GM12878 (cell line): Measurements from ENCODE around the gene ACSM6. TPM values are rescaled to one million over a fixed set of nuclear protein-coding genes. Genes with fewer than 3 reads are reported as not detected.

Experiments
- ATAC-seq: fragments of 200-7000 bp; cut with Tn5 transposase; 3 replicates; pipeline ENCODE4 v1.9.1; 2020; ENCODE audit warnings: mild to moderate bottlenecking, moderate library complexity
- BruUV-seq: library from RNA; stranded (reverse); fragments of 400-500 nt; replicated peaks from 2 replicates; lab custom pipeline; 2021; lab: Mats Ljungman, UMichigan
- CTCF ChIA-PET: fragments of 300-600 bp; sonication (Branson Sonifier 250); formaldehyde crosslinking; extraction: SDS; loops from one replicate; lab custom pipeline; 2021; ENCODE audit warnings: inconsistent platforms; lab: Yijun Ruan, JAX
- POLR2A ChIA-PET: fragments of 350-600 bp; formaldehyde crosslinking; extraction: SDS; loops from one replicate; lab custom pipeline; 2021; ENCODE audit warnings: inconsistent platforms; lab: Charles Lee
- RAD21 ChIA-PET: fragments of 300-600 bp; sonication (Branson Sonifier 250); formaldehyde crosslinking; loops from one replicate; lab custom pipeline; 2023; ENCODE audit warnings: antibody characterized with exemption; ENCODE audit not compliant: unreplicated experiment; lab: Charles Lee
- SMC1A ChIA-PET: fragments of 300-600 bp; sonication (Branson Sonifier 250); formaldehyde crosslinking; loops from one replicate; lab custom pipeline; 2023; ENCODE audit not compliant: unreplicated experiment, uncharacterized antibody; lab: Charles Lee
- DNase-seq: peaks from one replicate; pipeline ENCODE4 v3.0.0-alpha.2; 2011; ENCODE audit warnings: low read depth, low spot score
- FAIRE-seq: peaks from 3 replicates; lab custom pipeline; 2011; peaks lifted over from hg19 to GRCh38; lab: Jason Lieb, UNC
- H2AFZ ChIP-seq: 2 replicates; pipeline ENCODE4 v1.6.0; 2011; ENCODE audit warnings: low read depth, low read length, control low read depth; ENCODE audit not compliant: control insufficient read depth
- H3K27ac ChIP-seq: 2 replicates; pipeline ENCODE4 v1.5.1; 2011; ENCODE audit warnings: control low read depth; ENCODE audit not compliant: control insufficient read depth, insufficient read depth
- H3K27me3 ChIP-seq, 2 experiments: replicated peaks in 1 of 2; 2 replicates each; pipeline versions ENCODE4 v1.6.0 to v1.6.1; 2011; ENCODE audit warnings: low read length in 1 of 2; ENCODE audit not compliant: control insufficient read depth in 2 of 2, insufficient read depth in 2 of 2
- H3K36me3 ChIP-seq, 2 experiments: 2 replicates each; pipeline ENCODE4 v1.5.1; 2011; ENCODE audit warnings: low read length in 1 of 2; ENCODE audit not compliant: control insufficient read depth in 2 of 2, insufficient read depth in 2 of 2
- H3K4me1 ChIP-seq: 2 replicates; pipeline ENCODE4 v1.6.1; 2011; ENCODE audit warnings: mild to moderate bottlenecking, low read length, moderate library complexity, mixed read lengths; ENCODE audit not compliant: control insufficient read depth, insufficient read depth
- H3K4me2 ChIP-seq: 2 replicates; pipeline ENCODE4 v1.6.0; 2011; ENCODE audit warnings: control low read depth; ENCODE audit not compliant: control insufficient read depth, insufficient read depth
- H3K4me3 ChIP-seq: fragments of 200-600 bp; sonication (generic); 2 replicates; pipeline ENCODE4 v1.5.1; 2016
- H3K79me2 ChIP-seq: 2 replicates; pipeline ENCODE4 v1.6.0; 2011; ENCODE audit warnings: low read length; ENCODE audit not compliant: control insufficient read depth, insufficient read depth
- H3K9ac ChIP-seq: 2 replicates; pipeline ENCODE4 v1.8.0; 2011; ENCODE audit warnings: low read length, control low read depth, mixed read lengths; ENCODE audit not compliant: control insufficient read depth, insufficient read depth
- H3K9me3 ChIP-seq: replicated peaks from 3 replicates; pipeline ENCODE4 v1.5.1; 2011; ENCODE audit warnings: mild to moderate bottlenecking, low read length; ENCODE audit not compliant: control insufficient read depth, insufficient read depth
- H4K20me1 ChIP-seq: 2 replicates; pipeline ENCODE4 v1.6.0; 2011; ENCODE audit not compliant: control insufficient read depth, insufficient read depth
- FOXK2 ChIP-seq: fragments of 450-650 bp; IDR thresholded peaks from 2 replicates; pipeline ENCODE4 v1.6.1; 2017; ENCODE audit warnings: mild to moderate bottlenecking, moderate library complexity
- FOXM1 ChIP-seq: IDR thresholded peaks from 2 replicates; pipeline ENCODE4 v1.6.1; 2012; ENCODE audit warnings: low read depth, mild to moderate bottlenecking, inconsistent platforms, low read length, moderate library complexity
- HDAC2 ChIP-seq: fragments of 200-600 bp; sonication (generic); IDR thresholded peaks from 2 replicates; pipeline ENCODE4 v1.6.1; 2017
- MTA2 ChIP-seq: fragments of 450-650 bp; IDR thresholded peaks from 2 replicates; pipeline ENCODE4 v1.6.1; 2016; ENCODE audit warnings: low read depth, mild to moderate bottlenecking, moderate library complexity
- MTA3 ChIP-seq: IDR thresholded peaks from 2 replicates; pipeline ENCODE4 v1.6.1; 2012; ENCODE audit warnings: low read length, inconsistent platforms, borderline replicate concordance
- RELA ChIP-seq: fragments of 450-650 bp; IDR thresholded peaks from 2 replicates; pipeline ENCODE4 v1.8.0; 2014; ENCODE audit warnings: borderline replicate concordance; ENCODE audit not compliant: partially characterized antibody
- RFX5 ChIP-seq: IDR thresholded peaks from 2 replicates; pipeline ENCODE4 v1.6.1; 2011; ENCODE audit warnings: low read depth, low read length, improper control_type of control experiment
- TARDBP ChIP-seq: IDR thresholded peaks from 2 replicates; pipeline ENCODE4 v1.6.1; 2016; ENCODE audit warnings: borderline replicate concordance
- WGBS: methylation state at CpG from one replicate; pipeline ENCODE4 v1.1.6; 2016; ENCODE audit warnings: low lambda C conversion rate; ENCODE audit not compliant: insufficient replicate concordance, insufficient coverage; ENCODE audit errors: missing lambda C conversion rate; 5-methylcytosine and 5-hydroxymethylcytosine counted together
- in situ Hi-C: fragments of 300-500 bp; cut with MboI; formaldehyde crosslinking; loops from 9 replicates; pipeline ENCODE4 v1.14.3; 2018; ENCODE audit warnings: mixed read lengths
- intact Hi-C: fragments of 100-400 bp; cut with micrococcal nuclease; formaldehyde crosslinking; loops from one replicate; pipeline ENCODE4 v1.14.2; 2022; ENCODE audit not compliant: unreplicated experiment
- polyA plus RNA-seq, 11 experiments: library from polyadenylated mRNA; depleted of rRNA in 4 of 11; unstranded in 6 of 11; stranded (reverse) in 5 of 11; fragments of >200 nt; fragmentation: Nextera tagmentation in 4 of 11; fragmentation: Illumina TruSeq in 1 of 11; extraction: Ambion mirVana in 4 of 11; extraction: Trizol in 1 of 11; gene quantifications; 1 replicate in 1 of 11; 2 replicates in 10 of 11; pipeline versions ENCODE4 v1.2.1 to v1.2.3, GENCODE V29; 2011 to 2016; ENCODE audit warnings: inconsistent platforms in 2 of 11, missing spikeins in 2 of 11, low read depth in 1 of 11
- total RNA-seq, 4 experiments: library from RNA; depleted of rRNA in 3 of 4; stranded (reverse); fragments of >200 nt in 3 of 4; fragmentation: Illumina TruSeq in 1 of 4; extraction: Trizol in 1 of 4; gene quantifications; 2 replicates each; pipeline versions ENCODE4 v1.2.1 to v1.2.3, GENCODE V29; 2013 to 2021
- TF ChIP-seq, protein P1 (sequence below): fragments of 450-650 bp; formaldehyde crosslinking; IDR thresholded peaks from 2 replicates; pipeline ENCODE4 v1.4.0; 2022; ENCODE audit warnings: mild to moderate bottlenecking, moderate library complexity

Gene ACSM6
- total and polyA plus RNA-seq, 10 of the 15 experiments (the other 5 are each of a cell fraction or from before 2014, with no cell fraction given): 0.06 to 0.21 (median 0.20) TPM; not detected in 7

DNA sequence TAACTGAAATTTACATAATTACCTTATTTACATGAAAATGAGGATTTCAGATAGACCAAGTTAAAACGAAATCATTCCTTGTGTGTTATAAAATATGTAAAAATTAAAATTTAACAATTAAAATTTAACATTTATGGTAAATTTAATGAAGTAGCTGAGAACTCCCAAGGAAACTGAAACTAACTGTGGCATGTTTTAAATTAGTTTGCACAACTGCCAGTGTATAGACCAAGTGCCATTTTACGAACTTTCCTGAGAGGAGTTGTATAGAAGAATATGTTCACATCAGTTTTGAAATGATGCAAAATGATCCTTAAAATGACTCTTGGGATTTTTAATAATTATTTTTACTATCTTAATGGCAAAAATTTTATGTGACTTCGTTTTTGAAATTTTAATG, 73.2 kb downstream of the ACSM6 start:
- FAIRE-seq (no peak), ATAC-seq (no peak), DNase-seq (no peak)
- ChIA-PET SMC1A (interaction anchor here (1.0 to 3.6 kb wide), 4 partner anchors 12 to 95 kb away, joined by 3 to 12 read pairs (median 4); no protein-coding TSS in a partner anchor), RAD21 (no interaction called here), POLR2A (interaction anchor here (0.6 kb wide), 1 partner anchor 12 kb away, joined by 3 read pairs; no protein-coding TSS in a partner anchor), CTCF (interaction anchor here (1.1 to 2.2 kb wide), 5 partner anchors 9 to 107 kb away, joined by 3 to 5 read pairs (median 4); no protein-coding TSS in a partner anchor)
- H3K9ac ChIP-seq: no peak overlapping the region
- peaks cover 4% of the 10 kb centered on the region; the same call in 1 of the 2 replicates for H3K4me1 ChIP-seq
- intact Hi-C loops: no loop called here
- in situ Hi-C loops: no loop called here
- WGBS: 67% methylated on average over 3 of the region's 3 CpGs
- no peak overlapping the region for H3K4me3 ChIP-seq
- no peak overlapping the region for H3K4me2 ChIP-seq
- H4K20me1 ChIP-seq: no peaks in the 10 kb centered on the region; the same call in none of the 2 replicates
- H3K27ac ChIP-seq: no peak overlapping the region
- peaks cover 38 to 45% of the 10 kb centered on the region in 2 experiments for H3K36me3 ChIP-seq
- peaks cover 26% of the 10 kb centered on the region for H3K79me2 ChIP-seq
- no peaks in the 10 kb centered on the region for H3K9me3 ChIP-seq
- no TSS peak for BruUV-seq
- H2AFZ ChIP-seq: no peak overlapping the region
- no peak for TF ChIP-seq MTA3
- TF ChIP-seq RELA: no peak
- no peak for TF ChIP-seq HDAC2
- TF ChIP-seq TARDBP: no peak
- no peak for TF ChIP-seq MTA2
- TF ChIP-seq, protein P1, sequence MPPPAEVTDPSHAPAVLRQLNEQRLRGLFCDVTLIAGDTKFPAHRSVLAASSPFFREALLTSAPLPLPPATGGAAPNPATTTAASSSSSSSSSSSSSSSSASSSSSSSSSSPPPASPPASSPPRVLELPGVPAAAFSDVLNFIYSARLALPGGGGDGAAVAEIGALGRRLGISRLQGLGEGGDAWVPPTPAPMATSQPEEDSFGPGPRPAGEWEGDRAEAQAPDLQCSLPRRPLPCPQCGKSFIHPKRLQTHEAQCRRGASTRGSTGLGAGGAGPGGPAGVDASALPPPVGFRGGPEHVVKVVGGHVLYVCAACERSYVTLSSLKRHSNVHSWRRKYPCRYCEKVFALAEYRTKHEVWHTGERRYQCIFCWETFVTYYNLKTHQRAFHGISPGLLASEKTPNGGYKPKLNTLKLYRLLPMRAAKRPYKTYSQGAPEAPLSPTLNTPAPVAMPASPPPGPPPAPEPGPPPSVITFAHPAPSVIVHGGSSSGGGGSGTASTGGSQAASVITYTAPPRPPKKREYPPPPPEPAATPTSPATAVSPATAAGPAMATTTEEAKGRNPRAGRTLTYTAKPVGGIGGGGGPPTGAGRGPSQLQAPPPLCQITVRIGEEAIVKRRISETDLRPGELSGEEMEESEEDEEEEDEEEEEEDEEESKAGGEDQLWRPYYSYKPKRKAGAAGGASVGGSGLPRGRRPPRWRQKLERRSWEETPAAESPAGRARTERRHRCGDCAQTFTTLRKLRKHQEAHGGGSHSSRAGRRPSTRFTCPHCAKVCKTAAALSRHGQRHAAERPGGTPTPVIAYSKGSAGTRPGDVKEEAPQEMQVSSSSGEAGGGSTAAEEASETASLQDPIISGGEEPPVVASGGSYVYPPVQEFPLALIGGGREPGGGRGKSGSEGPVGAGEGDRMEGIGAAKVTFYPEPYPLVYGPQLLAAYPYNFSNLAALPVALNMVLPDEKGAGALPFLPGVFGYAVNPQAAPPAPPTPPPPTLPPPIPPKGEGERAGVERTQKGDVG (CRISPR knock-in tag): no peak
- TF ChIP-seq FOXM1: no peak
- no peak for TF ChIP-seq FOXK2
- no peak for TF ChIP-seq RFX5
- no peaks in the 10 kb centered on the region for H3K27me3 ChIP-seq
